Testis (tissue), 2 donors: ENCODE measurements around the gene CELF5.

ENCODE experiments used
- POLR2A ChIP-seq: fragments of 450-650 bp; IDR thresholded peaks from one replicate; pipeline ENCODE4 v1.6.1; 2017; ENCODE audit warnings: antibody characterized with exemption, mild to moderate bottlenecking, moderate library complexity
- TF ChIP-seq, protein P1 (sequence below), 3 experiments: fragments of 450-650 bp in 2 of 3; fragments of 200-600 bp in 1 of 3; sonication (generic) in 1 of 3; IDR thresholded peaks; one replicate each; pipeline ENCODE4 v1.5.1; 2016 to 2019; ENCODE audit warnings: antibody characterized with exemption in 3 of 3, mild to moderate bottlenecking in 2 of 3, moderate library complexity in 1 of 3

GRCh38 chr19:3192228-3192635, 32.2 kb upstream of the CELF5 start:
- TF ChIP-seq, protein P1, sequence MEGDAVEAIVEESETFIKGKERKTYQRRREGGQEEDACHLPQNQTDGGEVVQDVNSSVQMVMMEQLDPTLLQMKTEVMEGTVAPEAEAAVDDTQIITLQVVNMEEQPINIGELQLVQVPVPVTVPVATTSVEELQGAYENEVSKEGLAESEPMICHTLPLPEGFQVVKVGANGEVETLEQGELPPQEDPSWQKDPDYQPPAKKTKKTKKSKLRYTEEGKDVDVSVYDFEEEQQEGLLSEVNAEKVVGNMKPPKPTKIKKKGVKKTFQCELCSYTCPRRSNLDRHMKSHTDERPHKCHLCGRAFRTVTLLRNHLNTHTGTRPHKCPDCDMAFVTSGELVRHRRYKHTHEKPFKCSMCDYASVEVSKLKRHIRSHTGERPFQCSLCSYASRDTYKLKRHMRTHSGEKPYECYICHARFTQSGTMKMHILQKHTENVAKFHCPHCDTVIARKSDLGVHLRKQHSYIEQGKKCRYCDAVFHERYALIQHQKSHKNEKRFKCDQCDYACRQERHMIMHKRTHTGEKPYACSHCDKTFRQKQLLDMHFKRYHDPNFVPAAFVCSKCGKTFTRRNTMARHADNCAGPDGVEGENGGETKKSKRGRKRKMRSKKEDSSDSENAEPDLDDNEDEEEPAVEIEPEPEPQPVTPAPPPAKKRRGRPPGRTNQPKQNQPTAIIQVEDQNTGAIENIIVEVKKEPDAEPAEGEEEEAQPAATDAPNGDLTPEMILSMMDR (IDR thresholded peaks at IDR 0.05) = no peak
- TF ChIP-seq POLR2A = no peak
